Activated T-cell treated with anti-CD3 and anti-CD28 coated beads, Interleukin-2, amount 50 U/mL, for 72 hours (primary cell): ENCODE results near the gene HIVEP3. TPM values are rescaled to one million over a fixed set of nuclear protein-coding genes. Genes with fewer than 3 reads are reported as not detected.

Experiments
- ATAC-seq, 2 donors: fragments of 150-1000 bp; cut with Tn5 transposase; replicated peaks in 1 of 2; 2 replicates each; pipeline ENCODE4 v1.10.0; 2021; ENCODE audit warnings: moderate library complexity in 2 of 2, mild to moderate bottlenecking in 1 of 2
- DNase-seq, 2 donors: peaks; one replicate each; pipeline ENCODE4 v3.0.0; 2021 to 2022; ENCODE audit warnings: mixed read lengths in 1 of 2
- H3K27ac Mint-ChIP-seq: one replicate; pipeline ENCODE4 v1.8.0; 2022; ENCODE audit warnings: mild to moderate bottlenecking, moderate library complexity, mixed read lengths
- H3K27me3 Mint-ChIP-seq: one replicate; pipeline ENCODE4 v1.8.0; 2022; ENCODE audit warnings: low read depth, mixed read lengths
- H3K36me3 Mint-ChIP-seq, 2 donors: one replicate each; pipeline ENCODE4 v1.8.0; 2022; ENCODE audit warnings: mixed read lengths in 2 of 2, mild to moderate bottlenecking in 1 of 2; ENCODE audit not compliant: insufficient read depth in 2 of 2
- H3K4me1 Mint-ChIP-seq: one replicate; pipeline ENCODE4 v1.8.0; 2022; ENCODE audit warnings: low read depth, mixed read lengths
- H3K4me3 Mint-ChIP-seq, 2 donors: one replicate each; pipeline ENCODE4 v1.8.0; 2022; ENCODE audit warnings: mild to moderate bottlenecking in 2 of 2, mixed read lengths in 2 of 2, moderate library complexity in 2 of 2
- H3K9me3 Mint-ChIP-seq, 2 donors: one replicate each; pipeline ENCODE4 v1.8.0; 2022; ENCODE audit warnings: mixed read lengths in 2 of 2
- total RNA-seq, 2 donors: library from RNA; stranded (reverse); gene quantifications; one replicate each; pipeline ENCODE4 v1.2.3, GENCODE V29; 2022

Gene HIVEP3
- total RNA-seq, 2 donors from 2014 or later, result 22.8 to 29.2 TPM

DNA sequence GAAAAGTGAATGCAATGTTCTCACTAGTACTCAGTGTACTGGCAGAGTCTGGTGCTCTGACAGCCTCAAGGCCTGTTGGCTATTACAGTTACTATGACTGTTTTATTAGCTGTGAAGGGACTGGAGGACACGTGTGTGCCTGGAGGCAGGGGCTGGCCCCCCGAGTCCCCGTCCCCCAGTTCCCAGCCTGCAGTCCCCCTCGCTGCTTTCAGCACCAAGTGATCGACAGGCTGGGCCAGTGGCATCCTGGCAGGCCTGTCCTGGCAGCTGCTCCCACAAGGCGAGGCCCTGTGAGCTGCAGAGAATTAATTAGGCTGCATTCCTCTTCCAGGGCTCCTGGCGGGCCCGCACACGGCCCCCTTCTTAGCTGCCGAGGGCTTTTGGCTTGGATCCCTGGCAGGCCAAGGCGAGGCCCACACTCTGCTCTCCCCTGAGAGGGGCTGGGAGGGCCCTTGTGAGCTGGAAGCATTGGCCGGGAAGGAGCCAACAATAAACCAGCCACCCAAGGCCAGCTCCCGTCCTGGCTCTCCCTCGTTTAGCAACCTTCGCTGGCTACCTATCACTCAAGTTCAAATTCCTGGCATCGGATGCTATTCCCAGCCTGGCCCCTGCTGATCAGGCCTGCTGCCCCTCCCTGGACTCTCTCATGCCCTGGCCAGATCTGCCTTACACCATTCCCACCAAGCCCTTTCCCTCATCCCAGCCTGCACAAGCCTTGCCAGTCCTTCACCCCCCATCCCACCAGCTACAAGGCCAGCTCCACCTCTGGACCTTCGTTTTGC lies 444.0 kb downstream of the HIVEP3 start:
- H3K36me3 Mint-ChIP-seq, result no peaks in the 10 kb centered on the region
- H3K27ac Mint-ChIP-seq, result no peak overlapping the region
- H3K27me3 Mint-ChIP-seq, result no peaks in the 10 kb centered on the region
- DNase-seq, result no peak
- ATAC-seq, result no peak
- H3K4me3 Mint-ChIP-seq, result no peak overlapping the region
- H3K4me1 Mint-ChIP-seq, result no peaks in the 10 kb centered on the region
- no peaks in the 10 kb centered on the region for H3K9me3 Mint-ChIP-seq

DNA sequence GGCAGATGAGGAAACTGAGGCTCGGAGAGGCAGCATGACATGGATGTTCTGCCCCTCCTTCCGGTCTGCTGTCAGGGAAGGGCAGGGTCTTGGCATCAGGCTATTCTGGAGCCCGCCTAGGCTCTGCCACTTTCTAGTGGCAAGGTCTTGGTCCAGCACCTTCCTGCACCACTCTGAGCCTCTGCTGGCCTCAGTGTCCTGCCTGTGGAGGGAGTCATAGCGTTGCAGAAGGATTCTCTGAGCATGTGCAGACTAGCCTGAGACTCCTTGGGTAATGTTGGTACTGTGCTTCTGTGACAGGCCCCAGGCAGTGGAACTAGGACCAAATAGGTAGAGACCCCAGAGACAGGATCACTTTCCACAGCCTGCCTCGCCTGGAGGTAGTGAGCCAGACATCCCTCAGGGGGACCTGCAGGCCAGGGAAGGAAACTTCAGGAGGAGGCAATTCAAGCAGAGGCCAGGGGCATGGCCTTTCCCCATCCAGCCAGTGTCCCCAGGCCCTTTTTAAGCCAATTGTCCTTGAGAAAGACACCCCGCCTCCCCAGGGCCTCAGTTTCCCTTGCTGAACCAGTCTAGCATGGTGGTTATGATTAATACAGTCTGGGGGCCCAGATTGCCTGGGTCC lies 444.9 kb downstream of the HIVEP3 start:
- Mint-ChIP-seq H3K27me3 (no peaks in the 10 kb centered on the region), H3K4me1 (no peaks in the 10 kb centered on the region), H3K9me3 (no peaks in the 10 kb centered on the region), H3K4me3 (no peak overlapping the region), H3K36me3 (no peaks in the 10 kb centered on the region), H3K27ac (no peak overlapping the region)
- ATAC-seq (no peak), DNase-seq (no peak)

- H3K27ac Mint-ChIP-seq, result no peak overlapping the region
- no peak overlapping the region for H3K4me3 Mint-ChIP-seq
- H3K27me3 Mint-ChIP-seq, result no peaks in the 10 kb centered on the region
- no peaks in the 10 kb centered on the region for H3K9me3 Mint-ChIP-seq
- no peak for DNase-seq
- H3K4me1 Mint-ChIP-seq, result no peaks in the 10 kb centered on the region
- ATAC-seq, result no peak
- H3K36me3 Mint-ChIP-seq, result no peaks in the 10 kb centered on the region
Observed at GRCh38 chr1:41471658-41472057, 447.1 kb downstream of the HIVEP3 start.

- no peak overlapping the region for H3K27ac Mint-ChIP-seq
- H3K27me3 Mint-ChIP-seq, result peaks cover 8% of the 10 kb centered on the region
- ATAC-seq (no peak), DNase-seq (no peak)
- no peak overlapping the region for H3K4me3 Mint-ChIP-seq
- no peaks in the 10 kb centered on the region for H3K36me3 Mint-ChIP-seq
- no peaks in the 10 kb centered on the region for H3K4me1 Mint-ChIP-seq
- H3K9me3 Mint-ChIP-seq, result no peaks in the 10 kb centered on the region
Observed at GRCh38 chr1:41469706-41470105, 449.0 kb downstream of the HIVEP3 start.

GRCh38 chr1:41468122-41468762 lies 450.5 kb downstream of the HIVEP3 start:
- Mint-ChIP-seq H3K27me3 (peaks cover 8% of the 10 kb centered on the region), H3K36me3 (no peaks in the 10 kb centered on the region), H3K27ac (no peak overlapping the region), H3K4me3 (no peak overlapping the region), H3K4me1 (no peaks in the 10 kb centered on the region), H3K9me3 (no peaks in the 10 kb centered on the region)
- DNase-seq, result no peak
- ATAC-seq, result no peak

DNA sequence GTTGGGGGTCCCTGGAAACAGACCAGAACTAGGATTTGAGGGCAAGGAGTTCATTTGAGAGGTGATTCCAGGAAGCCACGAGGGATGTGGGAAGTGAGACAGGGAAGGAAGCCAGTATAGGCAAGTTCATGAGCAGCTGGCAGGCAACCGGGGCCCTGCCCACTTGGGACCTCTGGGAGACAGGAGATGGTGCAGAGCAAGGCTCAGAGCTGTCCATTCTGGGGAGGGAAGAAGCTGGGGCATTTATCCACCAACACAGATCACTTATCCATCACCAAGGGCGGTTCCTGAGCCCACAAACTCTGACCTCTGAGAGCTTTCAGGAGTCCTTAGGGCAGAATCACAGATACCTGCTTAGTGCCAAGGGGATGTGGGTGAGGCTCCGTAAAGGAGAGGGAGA lies 451.0 kb downstream of the HIVEP3 start:
- Mint-ChIP-seq H3K36me3 (no peaks in the 10 kb centered on the region), H3K4me3 (no peak overlapping the region), H3K27ac (no peak overlapping the region), H3K9me3 (no peaks in the 10 kb centered on the region), H3K27me3 (peaks cover 8% of the 10 kb centered on the region), H3K4me1 (no peaks in the 10 kb centered on the region)
- no peak for ATAC-seq
- DNase-seq, result no peak

- H3K9me3 Mint-ChIP-seq, result no peaks in the 10 kb centered on the region
- H3K4me1 Mint-ChIP-seq, result no peaks in the 10 kb centered on the region
- H3K4me3 Mint-ChIP-seq, result no peak overlapping the region
- H3K27ac Mint-ChIP-seq, result no peak overlapping the region
- DNase-seq (no peak), ATAC-seq (no peak)
- H3K36me3 Mint-ChIP-seq, result no peaks in the 10 kb centered on the region
- peaks cover 13% of the 10 kb centered on the region for H3K27me3 Mint-ChIP-seq
Observed at GRCh38 chr1:41466146-41466545, 452.6 kb downstream of the HIVEP3 start.

GRCh38 chr1:41465741-41466140 lies 453.0 kb downstream of the HIVEP3 start:
- Mint-ChIP-seq H3K27me3 (peaks cover 13% of the 10 kb centered on the region), H3K4me1 (no peaks in the 10 kb centered on the region), H3K9me3 (no peaks in the 10 kb centered on the region), H3K36me3 (no peaks in the 10 kb centered on the region), H3K27ac (no peak overlapping the region), H3K4me3 (no peak overlapping the region)
- DNase-seq (no peak), ATAC-seq (no peak)

- Mint-ChIP-seq H3K9me3 (no peaks in the 10 kb centered on the region), H3K27me3 (peaks cover 13% of the 10 kb centered on the region), H3K36me3 (no peaks in the 10 kb centered on the region), H3K4me3 (no peak overlapping the region), H3K4me1 (no peaks in the 10 kb centered on the region), H3K27ac (no peak overlapping the region)
- DNase-seq (no peak), ATAC-seq (no peak)
Observed at GRCh38 chr1:41464885-41465284, 453.8 kb downstream of the HIVEP3 start.

DNA sequence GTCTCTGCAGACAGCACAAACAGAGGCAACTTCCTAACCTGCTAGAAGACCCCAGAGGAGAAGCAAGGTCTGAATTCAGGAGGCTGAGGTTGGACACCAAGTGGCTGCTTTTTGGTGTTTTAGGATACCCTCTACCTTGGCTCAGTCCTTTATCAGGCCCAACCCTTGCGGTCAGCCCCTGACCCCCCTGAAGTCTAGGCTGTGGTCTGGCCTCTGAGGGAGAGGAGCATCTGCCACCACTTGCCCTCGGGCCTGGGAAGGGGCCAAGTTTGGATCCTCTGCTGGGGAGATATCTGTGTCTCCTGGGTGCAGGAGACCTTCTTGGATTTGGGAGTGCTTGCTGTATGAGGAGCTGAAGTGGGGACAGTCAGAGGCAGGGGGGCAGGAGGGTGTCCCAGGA lies 455.2 kb downstream of the HIVEP3 start:
- no peak for ATAC-seq
- H3K4me1 Mint-ChIP-seq, result no peaks in the 10 kb centered on the region
- H3K36me3 Mint-ChIP-seq, result no peaks in the 10 kb centered on the region
- no peak overlapping the region for H3K4me3 Mint-ChIP-seq
- no peak for DNase-seq
- no peak overlapping the region for H3K27ac Mint-ChIP-seq
- peaks cover 13% of the 10 kb centered on the region for H3K27me3 Mint-ChIP-seq
- H3K9me3 Mint-ChIP-seq, result no peaks in the 10 kb centered on the region

DNA sequence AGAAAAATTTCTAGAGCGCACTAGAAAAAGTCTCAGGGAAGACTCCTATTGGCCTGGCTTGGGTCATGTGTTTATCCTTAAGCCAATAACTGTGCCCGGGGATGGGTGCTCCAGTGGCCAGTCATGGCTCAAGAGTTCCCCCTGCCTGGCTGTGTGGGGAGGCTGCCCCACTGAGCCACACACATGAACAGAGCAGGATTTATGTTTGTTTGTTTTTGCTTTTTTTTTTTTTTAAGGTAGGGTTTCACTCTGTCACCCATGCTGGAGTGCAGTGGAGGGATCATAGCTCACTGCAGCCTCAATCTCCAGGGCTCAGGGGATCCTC lies 456.1 kb downstream of the HIVEP3 start:
- no peaks in the 10 kb centered on the region for H3K9me3 Mint-ChIP-seq
- H3K4me3 Mint-ChIP-seq, result no peak overlapping the region
- H3K27me3 Mint-ChIP-seq, result peaks cover 13% of the 10 kb centered on the region
- no peak for ATAC-seq
- H3K27ac Mint-ChIP-seq, result no peak overlapping the region
- no peaks in the 10 kb centered on the region for H3K36me3 Mint-ChIP-seq
- H3K4me1 Mint-ChIP-seq, result no peaks in the 10 kb centered on the region
- DNase-seq, result no peak

- DNase-seq, result no peak
- Mint-ChIP-seq H3K27me3 (peaks cover 13% of the 10 kb centered on the region), H3K4me3 (no peak overlapping the region), H3K27ac (no peak overlapping the region), H3K9me3 (no peaks in the 10 kb centered on the region), H3K4me1 (no peaks in the 10 kb centered on the region), H3K36me3 (no peaks in the 10 kb centered on the region)
- no peak for ATAC-seq
Observed at GRCh38 chr1:41461790-41462679, 456.7 kb downstream of the HIVEP3 start.
